GM04503 (cell line): ENCODE measurements around the gene TSPAN4.

Experiments used
- DNase-seq: peaks from one replicate; pipeline ENCODE4 v3.0.0-alpha.2; 2012; ENCODE audit warnings: low read depth

The TSPAN4 gene

DNA sequence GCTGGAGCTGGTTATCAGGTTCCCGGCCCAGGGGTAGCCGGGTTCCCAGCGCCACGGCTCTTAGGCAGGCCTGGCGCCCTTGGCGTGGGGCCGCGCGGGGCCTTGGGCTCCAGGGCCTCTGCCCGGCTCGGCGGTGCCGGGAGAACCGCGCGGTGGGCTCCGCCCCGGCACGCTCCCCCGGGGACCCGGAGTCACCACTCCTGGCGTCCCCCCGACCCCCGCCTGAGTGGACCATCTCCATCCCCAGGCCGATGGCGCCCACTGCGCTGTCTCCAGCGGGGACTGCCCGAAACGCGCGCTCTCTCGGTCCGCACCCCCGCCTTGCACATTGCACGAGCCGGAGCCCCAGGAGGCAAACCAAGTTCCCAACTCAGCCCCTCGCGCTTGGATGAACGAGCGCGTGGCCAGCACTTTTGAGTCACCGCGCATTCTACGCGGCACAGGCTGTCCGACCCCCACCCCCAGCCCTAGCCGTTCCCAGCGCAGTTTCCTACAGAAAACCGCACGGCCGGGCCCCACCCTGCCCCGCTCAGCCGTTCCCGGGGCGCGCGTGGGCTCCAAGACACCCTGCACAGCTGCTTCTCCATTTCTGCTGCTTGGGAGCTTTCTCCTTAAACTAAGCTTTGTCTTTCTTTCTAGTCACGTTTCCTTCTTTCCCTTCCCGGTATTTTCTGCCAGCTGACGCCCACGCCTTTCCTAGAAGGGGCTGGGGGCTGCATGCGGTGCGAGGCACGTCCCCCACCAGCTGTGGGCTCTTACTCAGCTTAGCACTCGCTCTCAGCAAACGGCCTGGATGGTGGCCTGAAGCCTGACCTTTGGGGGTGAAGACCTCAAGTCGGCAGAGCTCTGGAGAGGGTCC is 68.6 kb downstream of the TSPAN4 start:
- no peak for DNase-seq

DNA sequence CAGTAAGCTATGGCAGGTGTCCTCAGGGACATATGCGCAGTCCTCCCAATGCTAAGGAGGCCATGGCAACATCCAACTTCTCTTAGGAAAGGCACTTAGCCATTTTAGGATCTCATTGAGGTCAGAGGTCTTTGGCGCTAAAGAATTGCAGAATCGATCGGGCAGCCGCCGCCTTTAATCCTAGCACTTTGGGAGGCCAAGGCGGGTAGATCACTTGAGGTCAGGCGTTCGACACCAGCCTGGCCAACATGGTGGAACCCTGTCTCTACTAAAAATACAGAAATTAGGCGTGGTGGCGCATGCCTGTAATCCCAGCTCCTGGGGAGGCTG is 69.2 kb downstream of the TSPAN4 start:
- no peak for DNase-seq

GRCh38 chr11:912266-912665 is 69.6 kb downstream of the TSPAN4 start:
- no peak for DNase-seq

- no peak for DNase-seq
Observed at GRCh38 chr11:913043-913442, 70.4 kb downstream of the TSPAN4 start.

- DNase-seq, result no peak
Observed at GRCh38 chr11:914204-914603, 71.6 kb downstream of the TSPAN4 start.

DNA sequence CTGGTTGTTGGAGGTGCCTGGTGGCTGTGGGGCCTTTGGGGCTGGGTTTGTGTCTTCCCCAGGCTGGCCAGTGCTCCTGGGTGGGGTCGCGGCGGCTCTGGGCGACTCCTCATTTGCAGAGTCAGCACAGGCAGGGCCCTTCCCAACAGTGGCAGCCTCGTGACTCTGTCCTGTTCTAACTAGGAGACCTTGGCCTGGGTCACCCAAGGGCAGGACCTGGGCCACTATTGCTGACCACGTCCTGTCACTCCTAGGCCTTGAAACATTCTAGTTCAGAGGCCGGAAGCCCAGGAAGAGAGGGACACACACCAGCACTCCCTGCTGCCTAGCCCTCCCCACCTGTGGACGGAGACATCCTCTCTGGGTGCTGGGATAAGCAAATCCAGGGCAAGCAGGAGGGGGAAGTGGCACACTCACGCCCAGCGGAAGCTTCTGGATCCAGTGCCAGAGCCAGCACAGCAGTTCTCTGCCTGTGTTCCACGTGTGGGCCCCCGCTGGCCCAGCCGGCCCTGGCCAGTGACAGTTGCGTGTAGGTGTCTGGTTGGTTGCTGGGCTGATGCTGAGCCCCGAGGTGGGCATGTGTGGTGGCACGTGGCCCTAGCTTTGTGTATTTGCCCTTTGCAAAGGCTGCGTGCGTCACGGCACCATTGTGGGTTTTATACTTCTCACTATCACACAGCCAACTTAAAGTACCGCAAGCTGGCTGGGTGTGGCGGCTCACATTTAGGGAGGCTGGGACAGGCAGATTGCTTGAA is 72.3 kb downstream of the TSPAN4 start:
- no peak for DNase-seq
